ENCODE data around the gene CYFIP2. TPM values are rescaled to one million over a fixed set of nuclear protein-coding genes. Genes with fewer than 3 reads are reported as not detected.

The CYFIP2 gene
- total and polyA plus RNA-seq, 2 donors from 2014 or later, result 128 to 217 TPM

DNA sequence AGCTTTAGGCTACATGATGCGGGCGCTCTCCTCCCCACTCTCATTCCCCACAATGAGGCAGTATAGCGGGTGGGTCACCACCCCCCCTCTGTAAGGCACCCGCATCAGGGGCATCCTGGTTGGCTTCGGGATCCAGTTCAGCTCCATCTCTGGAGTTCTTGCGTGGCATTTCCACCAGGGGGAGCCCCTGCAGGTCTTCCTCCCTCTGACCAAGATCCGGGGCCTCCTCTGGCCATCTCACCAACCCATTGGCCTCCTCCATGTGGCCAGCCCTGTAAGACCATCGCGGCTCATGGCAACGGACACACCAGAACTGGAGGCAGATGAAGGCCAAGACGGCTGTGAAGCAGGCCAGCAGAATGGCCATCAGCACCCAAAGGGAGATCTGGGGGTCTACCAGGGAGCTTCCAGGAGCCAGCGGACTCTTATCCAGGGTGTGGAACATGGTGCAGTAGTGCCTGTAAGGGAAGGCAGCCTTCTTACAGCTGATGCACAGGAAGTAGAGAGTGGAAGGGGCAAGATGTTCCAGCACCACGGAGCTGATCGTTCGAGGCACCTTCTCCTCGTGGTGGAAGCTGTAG lies 77.0 kb downstream of the CYFIP2 start:
- TF ChIP-seq, protein P1, sequence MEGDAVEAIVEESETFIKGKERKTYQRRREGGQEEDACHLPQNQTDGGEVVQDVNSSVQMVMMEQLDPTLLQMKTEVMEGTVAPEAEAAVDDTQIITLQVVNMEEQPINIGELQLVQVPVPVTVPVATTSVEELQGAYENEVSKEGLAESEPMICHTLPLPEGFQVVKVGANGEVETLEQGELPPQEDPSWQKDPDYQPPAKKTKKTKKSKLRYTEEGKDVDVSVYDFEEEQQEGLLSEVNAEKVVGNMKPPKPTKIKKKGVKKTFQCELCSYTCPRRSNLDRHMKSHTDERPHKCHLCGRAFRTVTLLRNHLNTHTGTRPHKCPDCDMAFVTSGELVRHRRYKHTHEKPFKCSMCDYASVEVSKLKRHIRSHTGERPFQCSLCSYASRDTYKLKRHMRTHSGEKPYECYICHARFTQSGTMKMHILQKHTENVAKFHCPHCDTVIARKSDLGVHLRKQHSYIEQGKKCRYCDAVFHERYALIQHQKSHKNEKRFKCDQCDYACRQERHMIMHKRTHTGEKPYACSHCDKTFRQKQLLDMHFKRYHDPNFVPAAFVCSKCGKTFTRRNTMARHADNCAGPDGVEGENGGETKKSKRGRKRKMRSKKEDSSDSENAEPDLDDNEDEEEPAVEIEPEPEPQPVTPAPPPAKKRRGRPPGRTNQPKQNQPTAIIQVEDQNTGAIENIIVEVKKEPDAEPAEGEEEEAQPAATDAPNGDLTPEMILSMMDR (IDR thresholded peaks at IDR 0.05; ENCODE audit: borderline replicate concordance, extremely low read depth, insufficient read depth), result peak; percentile 22
- H3K27me3 ChIP-seq (ENCODE audit: control insufficient read depth, insufficient read depth, low read length), result no peaks in the 10 kb centered on the region
- H3K27ac ChIP-seq (ENCODE audit: low read depth in 2 of 2, low read length in 2 of 2), result peak overlapping the region; percentile 10 to 18
- no peak for DNase-seq
- intact Hi-C loops (cut with DNase I), result no loop called here
- H3K9me3 ChIP-seq (ENCODE audit: control insufficient read depth in 2 of 3, insufficient read depth in 1 of 3, low read length in 3 of 3), result no peaks in the 10 kb centered on the region
- H3K4me1 ChIP-seq (ENCODE audit: control insufficient read depth in 2 of 3, insufficient read depth in 2 of 3, low read depth in 1 of 3, low read length in 3 of 3), result peaks cover 0 to 6% (median 0%) of the 10 kb centered on the region in 3 donors
- no peak overlapping the region for H3K9ac ChIP-seq (ENCODE audit: low read length in 3 of 3)
- no peak for FAIRE-seq
- peaks cover 0 to 64% (median 37%) of the 10 kb centered on the region in 3 donors for H3K36me3 ChIP-seq (ENCODE audit: control insufficient read depth in 2 of 3, insufficient read depth in 3 of 3, low read length in 3 of 3)
- H3K4me3 ChIP-seq (ENCODE audit: low read length in 3 of 3), result no peak overlapping the region

- H3K9ac ChIP-seq (ENCODE audit: low read length in 3 of 3), result peak overlapping the region in 1 of 3 donors; percentile 35
- TF ChIP-seq, protein P1 (IDR thresholded peaks at IDR 0.05; ENCODE audit: borderline replicate concordance, extremely low read depth, insufficient read depth), result no peak
- DNase-seq (peak in 2 of 5 donors; percentile 19 to 24), FAIRE-seq (peak; percentile 27)
- peaks cover 0 to 6% (median 0%) of the 10 kb centered on the region in 3 donors for H3K4me1 ChIP-seq (ENCODE audit: control insufficient read depth in 2 of 3, insufficient read depth in 2 of 3, low read depth in 1 of 3, low read length in 3 of 3)
- no peaks in the 10 kb centered on the region for H3K9me3 ChIP-seq (ENCODE audit: control insufficient read depth in 2 of 3, insufficient read depth in 1 of 3, low read length in 3 of 3)
- peak overlapping the region; percentile 10 to 66 for H3K27ac ChIP-seq (ENCODE audit: low read depth in 2 of 2, low read length in 2 of 2)
- intact Hi-C loops (cut with DNase I), result no loop called here
- no peak overlapping the region for H3K4me3 ChIP-seq (ENCODE audit: low read length in 3 of 3)
- H3K27me3 ChIP-seq (ENCODE audit: control insufficient read depth, insufficient read depth, low read length), result no peaks in the 10 kb centered on the region
- peaks cover 0 to 57% (median 28%) of the 10 kb centered on the region in 3 donors for H3K36me3 ChIP-seq (ENCODE audit: control insufficient read depth in 2 of 3, insufficient read depth in 3 of 3, low read length in 3 of 3)
Observed at GRCh38 chr5:157343842-157344790, 78.2 kb downstream of the CYFIP2 start.

- peak overlapping the region in 1 of 2 donors; percentile 66 for H3K27ac ChIP-seq (ENCODE audit: low read depth in 2 of 2, low read length in 2 of 2)
- intact Hi-C loops (cut with DNase I), result no loop called here
- no peaks in the 10 kb centered on the region for H3K9me3 ChIP-seq (ENCODE audit: control insufficient read depth in 2 of 3, insufficient read depth in 1 of 3, low read length in 3 of 3)
- no peak for FAIRE-seq
- peak in 2 of 5 donors; percentile 13 to 14 for DNase-seq
- TF ChIP-seq, protein P1 (IDR thresholded peaks at IDR 0.05; ENCODE audit: borderline replicate concordance, extremely low read depth, insufficient read depth), result no peak
- H3K36me3 ChIP-seq (ENCODE audit: control insufficient read depth in 2 of 3, insufficient read depth in 3 of 3, low read length in 3 of 3), result peaks cover 0 to 48% (median 24%) of the 10 kb centered on the region in 3 donors
- peak overlapping the region in 1 of 3 donors; percentile 35 for H3K9ac ChIP-seq (ENCODE audit: low read length in 3 of 3)
- H3K27me3 ChIP-seq (ENCODE audit: control insufficient read depth, insufficient read depth, low read length), result no peaks in the 10 kb centered on the region
- no peak overlapping the region for H3K4me3 ChIP-seq (ENCODE audit: low read length in 3 of 3)
- peaks cover 0 to 6% (median 0%) of the 10 kb centered on the region in 3 donors for H3K4me1 ChIP-seq (ENCODE audit: control insufficient read depth in 2 of 3, insufficient read depth in 2 of 3, low read depth in 1 of 3, low read length in 3 of 3)
Observed at GRCh38 chr5:157345067-157345466, 79.1 kb downstream of the CYFIP2 start.

Measured in kidney (tissue), 14 donors.